ENCODE data around the gene PIM2. TPM values are rescaled to one million over a fixed set of nuclear protein-coding genes. Genes with fewer than 3 reads are reported as not detected.

The PIM2 gene
- total RNA-seq, 1 experiment from 2014 or later: 25.6 TPM

DNA sequence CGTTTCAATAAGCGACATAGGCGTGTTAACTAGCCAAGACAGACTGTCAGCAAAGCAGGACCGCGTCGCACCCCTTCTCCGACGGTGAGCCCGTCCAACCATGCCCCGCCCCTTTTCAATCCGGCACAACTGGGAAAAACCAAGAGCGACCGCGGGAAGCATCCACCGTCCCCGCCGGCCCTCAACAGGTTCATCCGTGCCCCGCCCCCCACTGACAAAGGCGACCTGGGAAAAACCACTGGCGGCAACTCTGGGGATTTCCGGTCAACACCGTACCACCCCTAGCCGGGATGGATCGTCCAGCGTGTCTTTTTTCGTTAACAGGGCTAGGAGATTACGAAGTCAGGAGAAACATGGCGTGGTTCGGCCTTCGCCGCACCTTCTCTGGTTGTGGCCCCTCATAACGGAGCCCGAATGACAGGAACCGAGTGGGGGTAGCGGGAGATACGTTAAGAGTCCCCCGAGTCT, 21.6 kb downstream of the PIM2 start:
- CTCF ChIA-PET: no interaction called here
- H2AFZ ChIP-seq (ENCODE audit: low read length): peak overlapping the region; percentile 91

DNA sequence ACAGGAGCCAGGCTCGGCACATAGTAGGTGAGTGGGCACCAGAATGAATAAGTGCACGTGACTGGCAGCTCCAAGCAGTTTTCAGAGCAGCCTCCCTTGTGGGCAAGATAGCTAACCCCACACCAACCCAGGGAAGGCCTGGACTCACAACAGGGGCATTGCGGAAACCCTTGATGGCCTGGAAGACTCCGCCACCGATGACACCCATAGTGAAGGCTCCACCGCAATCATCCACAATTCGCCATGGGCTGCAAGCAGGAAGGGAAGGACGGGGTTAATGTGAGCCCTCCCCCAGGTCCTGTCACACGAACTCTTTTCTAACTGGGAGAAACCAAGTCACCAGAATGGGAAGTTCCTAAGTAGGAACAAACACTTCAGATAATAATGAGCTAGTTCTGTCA, 22.2 kb downstream of the PIM2 start:
- ChIA-PET CTCF (no interaction called here), POLR2A (ENCODE audit: unreplicated experiment) (no interaction called here)
- Histone ChIP-seq H3F3A (ENCODE audit: low read length, unreplicated experiment) (no peaks in the 10 kb centered on the region), H3K79me2 (ENCODE audit: low read length) (peaks cover 60% of the 10 kb centered on the region), H3K36me3 (ENCODE audit: low read depth, low read length) (peaks cover under 1% of the 10 kb centered on the region; the same call in 1 of the 2 replicates), H2AFZ (ENCODE audit: low read length) (peak overlapping the region; percentile 91), H3K9me2 (replicated peaks; ENCODE audit: low read length) (no peaks in the 10 kb centered on the region), H3K27ac (ENCODE audit: low read length) (peak overlapping the region; percentile 91), H3K27me3 (ENCODE audit: low read length) (no peaks in the 10 kb centered on the region), H3K4me3 (ENCODE audit: low read length) (peak overlapping the region; percentile 92), H4K20me1 (ENCODE audit: low read length) (no peaks in the 10 kb centered on the region), H3K4me2 (ENCODE audit: low read length) (peak overlapping the region; percentile 93), H3K9ac (ENCODE audit: low read length) (peak overlapping the region; percentile 98), H3K4me1 (ENCODE audit: insufficient read depth, low read length) (peaks cover 21% of the 10 kb centered on the region), H3K9me3 (ENCODE audit: low read length) (no peaks in the 10 kb centered on the region)
- intact Hi-C loops (cut with micrococcal nuclease): loop anchor here (2.0 to 5.0 kb wide), 2 partner anchors 14 to 146 kb away; partner anchors contain the start of genes SLC35A2 and TFE3
- BruUV-seq (replicated peaks): no TSS peak
- TF ChIP-seq, protein P1, sequence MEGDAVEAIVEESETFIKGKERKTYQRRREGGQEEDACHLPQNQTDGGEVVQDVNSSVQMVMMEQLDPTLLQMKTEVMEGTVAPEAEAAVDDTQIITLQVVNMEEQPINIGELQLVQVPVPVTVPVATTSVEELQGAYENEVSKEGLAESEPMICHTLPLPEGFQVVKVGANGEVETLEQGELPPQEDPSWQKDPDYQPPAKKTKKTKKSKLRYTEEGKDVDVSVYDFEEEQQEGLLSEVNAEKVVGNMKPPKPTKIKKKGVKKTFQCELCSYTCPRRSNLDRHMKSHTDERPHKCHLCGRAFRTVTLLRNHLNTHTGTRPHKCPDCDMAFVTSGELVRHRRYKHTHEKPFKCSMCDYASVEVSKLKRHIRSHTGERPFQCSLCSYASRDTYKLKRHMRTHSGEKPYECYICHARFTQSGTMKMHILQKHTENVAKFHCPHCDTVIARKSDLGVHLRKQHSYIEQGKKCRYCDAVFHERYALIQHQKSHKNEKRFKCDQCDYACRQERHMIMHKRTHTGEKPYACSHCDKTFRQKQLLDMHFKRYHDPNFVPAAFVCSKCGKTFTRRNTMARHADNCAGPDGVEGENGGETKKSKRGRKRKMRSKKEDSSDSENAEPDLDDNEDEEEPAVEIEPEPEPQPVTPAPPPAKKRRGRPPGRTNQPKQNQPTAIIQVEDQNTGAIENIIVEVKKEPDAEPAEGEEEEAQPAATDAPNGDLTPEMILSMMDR (conservative IDR thresholded peaks at IDR 0.05; ENCODE audit: low read depth, low read length): no peak
- TF ChIP-seq EZH2 (IDR thresholded peaks at IDR 0.05; ENCODE audit: low read length, unreplicated experiment): no peak
- TF ChIP-seq EZH2phosphoT487 (IDR thresholded peaks at IDR 0.05; ENCODE audit: borderline replicate concordance, low read length): no peak
- DNase-seq (no peak), ATAC-seq (no peak)

More for the DNA sequence above, 21.6 kb downstream of the PIM2 start:
- peak; percentile 48 for ATAC-seq
- Histone ChIP-seq H4K20me1 (ENCODE audit: low read length) (no peaks in the 10 kb centered on the region), H3K36me3 (ENCODE audit: low read depth, low read length) (peaks cover 6% of the 10 kb centered on the region), H3K27me3 (ENCODE audit: low read length) (no peaks in the 10 kb centered on the region), H3K79me2 (ENCODE audit: low read length) (peaks cover 60% of the 10 kb centered on the region), H3K9me3 (ENCODE audit: low read length) (no peaks in the 10 kb centered on the region), H3K4me2 (ENCODE audit: low read length) (peak overlapping the region; percentile 93), H3K9ac (ENCODE audit: low read length) (peak overlapping the region; percentile 98), H3F3A (ENCODE audit: low read length, unreplicated experiment) (no peaks in the 10 kb centered on the region), H3K4me1 (ENCODE audit: insufficient read depth, low read length) (peaks cover 17% of the 10 kb centered on the region), H3K27ac (ENCODE audit: low read length) (peak overlapping the region; percentile 91), H3K4me3 (ENCODE audit: low read length) (peak overlapping the region; percentile 92), H3K9me2 (replicated peaks; ENCODE audit: low read length) (no peaks in the 10 kb centered on the region)
- DNase-seq: peak; percentile 78
- TF ChIP-seq, protein P1 (conservative IDR thresholded peaks at IDR 0.05; ENCODE audit: low read depth, low read length): no peak
- no peak for TF ChIP-seq EZH2phosphoT487 (IDR thresholded peaks at IDR 0.05; ENCODE audit: borderline replicate concordance, low read length)
- TF ChIP-seq EZH2 (IDR thresholded peaks at IDR 0.05; ENCODE audit: low read length, unreplicated experiment): no peak
- TSS peak; percentile 48 for BruUV-seq (replicated peaks)
- POLR2A ChIA-PET (ENCODE audit: unreplicated experiment): interaction anchor here (0.7 to 1.4 kb wide), 3 partner anchors 15 to 323 kb away, joined by 3 to 9 read pairs (median 8); partner anchors contain the start of genes HDAC6, RBM3 and SLC35A2
- intact Hi-C loops (cut with micrococcal nuclease): loop anchor here (2.0 to 5.0 kb wide), 2 partner anchors 14 to 145 kb away; partner anchors contain the start of genes SLC35A2 and TFE3

DNA sequence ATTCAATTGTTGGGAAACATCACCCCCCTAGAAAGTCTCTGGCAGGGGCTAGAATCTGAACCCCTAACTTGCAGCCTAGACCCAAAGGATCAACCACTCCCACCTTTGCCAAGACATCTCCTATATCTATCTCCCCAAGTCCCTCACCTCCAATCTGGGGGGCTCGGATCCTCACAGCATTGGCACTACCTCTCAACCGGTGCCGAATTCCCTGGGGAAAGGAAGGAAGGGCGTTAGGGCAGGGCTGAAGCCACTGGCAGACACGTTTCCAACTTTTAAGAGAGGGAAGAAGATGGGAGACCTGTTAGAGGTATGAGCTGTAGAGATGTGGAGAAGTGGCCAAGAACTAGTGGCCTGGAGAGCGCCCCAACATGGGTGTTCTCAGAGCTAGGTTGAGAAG, 23.9 kb downstream of the PIM2 start:
- no peak for DNase-seq
- ChIA-PET POLR2A (ENCODE audit: unreplicated experiment) (no interaction called here), CTCF (no interaction called here)

More for the DNA sequence above, 23.9 kb downstream of the PIM2 start:
- peaks cover 26% of the 10 kb centered on the region for H3K4me1 ChIP-seq (ENCODE audit: insufficient read depth, low read length)
- H3K36me3 ChIP-seq (ENCODE audit: low read depth, low read length): no peaks in the 10 kb centered on the region; the same call in 1 of the 2 replicates
- H3K4me2 ChIP-seq (ENCODE audit: low read length): no peak overlapping the region
- TF ChIP-seq EZH2phosphoT487 (IDR thresholded peaks at IDR 0.05; ENCODE audit: borderline replicate concordance, low read length) (no peak), EZH2 (IDR thresholded peaks at IDR 0.05; ENCODE audit: low read length, unreplicated experiment) (no peak)
- TF ChIP-seq, protein P1 (conservative IDR thresholded peaks at IDR 0.05; ENCODE audit: low read depth, low read length): no peak
- peaks cover 47% of the 10 kb centered on the region for H3K79me2 ChIP-seq (ENCODE audit: low read length)
- intact Hi-C loops (cut with micrococcal nuclease): loop anchor here (5.0 kb wide), 1 partner anchor 147 kb away; the partner anchor contains the start of gene TFE3
- H3K4me3 ChIP-seq (ENCODE audit: low read length): no peak overlapping the region
- ATAC-seq: no peak
- H3K27ac ChIP-seq (ENCODE audit: low read length): no peak overlapping the region
- no TSS peak for BruUV-seq (replicated peaks)
- no peaks in the 10 kb centered on the region for H3K9me3 ChIP-seq (ENCODE audit: low read length)
- H3K27me3 ChIP-seq (ENCODE audit: low read length): no peaks in the 10 kb centered on the region
- H3K9me2 ChIP-seq (replicated peaks; ENCODE audit: low read length): no peaks in the 10 kb centered on the region
- H3K9ac ChIP-seq (ENCODE audit: low read length): no peak overlapping the region
- H4K20me1 ChIP-seq (ENCODE audit: low read length): no peaks in the 10 kb centered on the region
- H3F3A ChIP-seq (ENCODE audit: low read length, unreplicated experiment): no peaks in the 10 kb centered on the region
- no peak overlapping the region for H2AFZ ChIP-seq (ENCODE audit: low read length)

All from PC-3 (cell line).